Osteoblast (primary cell): Measurements from ENCODE around the gene GAS1. TPM values are rescaled to one million over a fixed set of nuclear protein-coding genes. Genes with fewer than 3 reads are reported as not detected.

ENCODE experiments used
- DNase-seq: peaks from one replicate; pipeline ENCODE4 v3.0.0; 2011; ENCODE audit warnings: low spot score, mixed read lengths; ENCODE audit not compliant: insufficient read length; ENCODE audit errors: missing footprints
- H2AFZ ChIP-seq: 2 replicates; pipeline ENCODE4 v1.6.0; 2011; ENCODE audit warnings: mild to moderate bottlenecking, low read length
- H3K27ac ChIP-seq: 2 replicates; pipeline ENCODE4 v1.5.1; 2011; ENCODE audit warnings: mild to moderate bottlenecking, low read depth, low read length, moderate library complexity
- H3K27me3 ChIP-seq: 2 replicates; pipeline ENCODE4 v1.6.0; 2012; ENCODE audit warnings: mild to moderate bottlenecking, control low read depth, inconsistent platforms, low read length, moderate library complexity; ENCODE audit not compliant: insufficient read depth
- H3K36me3 ChIP-seq: 2 replicates; pipeline ENCODE4 v1.5.1; 2011; ENCODE audit warnings: mild to moderate bottlenecking, low read length, control low read depth, moderate library complexity; ENCODE audit not compliant: insufficient read depth
- H3K4me1 ChIP-seq: 2 replicates; pipeline ENCODE4 v1.5.1; 2011; ENCODE audit warnings: mild to moderate bottlenecking, low read length, control low read depth, moderate library complexity; ENCODE audit not compliant: insufficient read depth
- H3K4me2 ChIP-seq: 2 replicates; pipeline ENCODE4 v1.6.0; 2011; ENCODE audit warnings: mild to moderate bottlenecking, low read length; ENCODE audit not compliant: insufficient read depth
- H3K4me3 ChIP-seq: fragments of 200-600 bp; sonication (generic); 3 replicates; pipeline ENCODE4 v1.5.1; 2012; ENCODE audit warnings: mild to moderate bottlenecking, low read length, inconsistent platforms; ENCODE audit not compliant: insufficient read depth
- H3K79me2 ChIP-seq: 2 replicates; pipeline ENCODE4 v1.6.0; 2012; ENCODE audit warnings: mild to moderate bottlenecking, low read length, control low read depth, inconsistent platforms; ENCODE audit not compliant: insufficient read depth
- H3K9me3 ChIP-seq: 2 replicates; pipeline ENCODE4 v1.5.1; 2011; ENCODE audit warnings: low read depth, low read length, control low read depth
- H4K20me1 ChIP-seq: 2 replicates; pipeline ENCODE4 v1.6.0; 2012; ENCODE audit warnings: mild to moderate bottlenecking, low read length, control low read depth; ENCODE audit not compliant: insufficient read depth
- total RNA-seq: library from RNA; depleted of rRNA; stranded (reverse); fragments of >200 nt; gene quantifications from 2 replicates; pipeline ENCODE4 v1.2.3, GENCODE V29; 2012
- TF ChIP-seq, protein P1 (sequence below): IDR thresholded peaks from 2 replicates; pipeline ENCODE4 v1.5.1; 2011; ENCODE audit warnings: mild to moderate bottlenecking, low read depth, low read length, moderate library complexity; ENCODE audit errors: extremely low read depth

The GAS1 gene
- total RNA-seq, 1 donor = 107 TPM

GRCh38 chr9:86918556-86918955 lies 28.8 kb downstream of the GAS1 start:
- TF ChIP-seq, protein P1, sequence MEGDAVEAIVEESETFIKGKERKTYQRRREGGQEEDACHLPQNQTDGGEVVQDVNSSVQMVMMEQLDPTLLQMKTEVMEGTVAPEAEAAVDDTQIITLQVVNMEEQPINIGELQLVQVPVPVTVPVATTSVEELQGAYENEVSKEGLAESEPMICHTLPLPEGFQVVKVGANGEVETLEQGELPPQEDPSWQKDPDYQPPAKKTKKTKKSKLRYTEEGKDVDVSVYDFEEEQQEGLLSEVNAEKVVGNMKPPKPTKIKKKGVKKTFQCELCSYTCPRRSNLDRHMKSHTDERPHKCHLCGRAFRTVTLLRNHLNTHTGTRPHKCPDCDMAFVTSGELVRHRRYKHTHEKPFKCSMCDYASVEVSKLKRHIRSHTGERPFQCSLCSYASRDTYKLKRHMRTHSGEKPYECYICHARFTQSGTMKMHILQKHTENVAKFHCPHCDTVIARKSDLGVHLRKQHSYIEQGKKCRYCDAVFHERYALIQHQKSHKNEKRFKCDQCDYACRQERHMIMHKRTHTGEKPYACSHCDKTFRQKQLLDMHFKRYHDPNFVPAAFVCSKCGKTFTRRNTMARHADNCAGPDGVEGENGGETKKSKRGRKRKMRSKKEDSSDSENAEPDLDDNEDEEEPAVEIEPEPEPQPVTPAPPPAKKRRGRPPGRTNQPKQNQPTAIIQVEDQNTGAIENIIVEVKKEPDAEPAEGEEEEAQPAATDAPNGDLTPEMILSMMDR = no peak
- peaks cover 3% of the 10 kb centered on the region for H3K27me3 ChIP-seq
- DNase-seq = no peak

GRCh38 chr9:86912210-86912609 lies 35.1 kb downstream of the GAS1 start:
- Histone ChIP-seq H4K20me1 (no peaks in the 10 kb centered on the region), H3K4me1 (peaks cover 4% of the 10 kb centered on the region), H3K4me3 (no peak overlapping the region), H3K36me3 (no peaks in the 10 kb centered on the region), H3K4me2 (no peak overlapping the region), H3K27me3 (no peaks in the 10 kb centered on the region), H3K9me3 (no peaks in the 10 kb centered on the region), H3K27ac (no peak overlapping the region), H2AFZ (no peak overlapping the region), H3K79me2 (no peaks in the 10 kb centered on the region)
- TF ChIP-seq, protein P1 = no peak
- DNase-seq = no peak

More at GRCh38 chr9:86918556-86918955, 28.8 kb downstream of the GAS1 start:
- Histone ChIP-seq H3K9me3 (no peaks in the 10 kb centered on the region), H3K4me3 (no peak overlapping the region), H3K36me3 (no peaks in the 10 kb centered on the region), H4K20me1 (no peaks in the 10 kb centered on the region), H3K4me2 (no peak overlapping the region), H3K27ac (no peak overlapping the region), H3K4me1 (no peaks in the 10 kb centered on the region), H2AFZ (no peak overlapping the region), H3K79me2 (no peaks in the 10 kb centered on the region)

DNA sequence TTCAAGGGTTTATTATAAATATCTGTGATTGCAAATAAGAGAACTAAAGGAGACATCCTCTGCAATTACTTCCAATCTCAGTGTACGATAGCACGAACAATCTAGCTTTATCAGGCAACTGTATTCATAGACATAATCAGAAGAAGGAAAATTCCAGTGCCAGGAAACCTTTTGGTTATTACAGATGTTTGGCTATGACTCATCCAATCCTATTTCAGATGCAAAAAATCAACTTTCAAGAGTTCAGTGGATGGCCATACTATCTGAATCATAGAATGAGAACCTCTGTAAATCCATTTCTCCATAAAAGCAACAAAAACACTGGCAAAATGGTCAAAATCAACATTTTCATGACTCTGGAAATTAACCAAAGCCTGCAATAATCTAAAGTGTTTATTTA lies 37.9 kb downstream of the GAS1 start:
- no peak overlapping the region for H2AFZ ChIP-seq
- peaks cover 4% of the 10 kb centered on the region for H3K4me1 ChIP-seq
- no peaks in the 10 kb centered on the region for H3K27me3 ChIP-seq
- no peaks in the 10 kb centered on the region for H3K79me2 ChIP-seq
- peak; percentile 90 for DNase-seq
- no peak overlapping the region for H3K4me3 ChIP-seq
- TF ChIP-seq, protein P1 = no peak
- no peaks in the 10 kb centered on the region for H3K36me3 ChIP-seq
- no peaks in the 10 kb centered on the region for H4K20me1 ChIP-seq
- peak overlapping the region; percentile 39 for H3K27ac ChIP-seq
- H3K4me2 ChIP-seq = no peak overlapping the region
- no peaks in the 10 kb centered on the region for H3K9me3 ChIP-seq

GRCh38 chr9:86908261-86908660 lies 39.0 kb downstream of the GAS1 start:
- H4K20me1 ChIP-seq = no peaks in the 10 kb centered on the region
- no peaks in the 10 kb centered on the region for H3K36me3 ChIP-seq
- TF ChIP-seq, protein P1 = no peak
- H3K27ac ChIP-seq = no peak overlapping the region
- H2AFZ ChIP-seq = no peak overlapping the region
- H3K4me3 ChIP-seq = no peak overlapping the region
- no peaks in the 10 kb centered on the region for H3K79me2 ChIP-seq
- no peaks in the 10 kb centered on the region for H3K9me3 ChIP-seq
- H3K27me3 ChIP-seq = no peaks in the 10 kb centered on the region
- no peak for DNase-seq
- no peak overlapping the region for H3K4me2 ChIP-seq
- peaks cover 4% of the 10 kb centered on the region for H3K4me1 ChIP-seq
